Activated CD8-positive, alpha-beta T cell treated with anti-CD3 and anti-CD28 coated beads for 36 hours (primary cell): ENCODE measurements around the gene SAP25. TPM values are rescaled to one million over a fixed set of nuclear protein-coding genes. Genes with fewer than 3 reads are reported as not detected.
"Not testable (repeated sequence)": the region's sequence is repeated elsewhere in the genome, so short reads cannot be mapped to it uniquely, and the experiment has no call there.

Source experiments
- ATAC-seq: fragments of 200-7000 bp; cut with Tn5 transposase; one replicate; pipeline ENCODE4 v1.10.0; 2021; ENCODE audit warnings: mild to moderate bottlenecking, moderate library complexity
- CTCF ChIA-PET: fragments of 350-600 bp; sonication (Branson Sonifier 250); formaldehyde crosslinking; loops from one replicate; lab custom pipeline; 2021; ENCODE audit warnings: antibody characterized with exemption; lab: Charles Lee
- POLR2A ChIA-PET: fragments of 350-600 bp; sonication (Branson Sonifier 250); formaldehyde crosslinking; loops from one replicate; lab custom pipeline; 2021; ENCODE audit warnings: antibody characterized with exemption; lab: Charles Lee
- DNase-seq: peaks from one replicate; pipeline ENCODE4 v3.0.0-alpha.2; 2020
- H3K27ac Mint-ChIP-seq: one replicate; pipeline ENCODE4 v1.8.0; 2021; ENCODE audit warnings: mild to moderate bottlenecking, mixed read lengths
- H3K27me3 Mint-ChIP-seq: one replicate; pipeline ENCODE4 v1.8.0; 2021; ENCODE audit warnings: mixed read lengths
- H3K36me3 Mint-ChIP-seq: one replicate; pipeline ENCODE4 v1.8.0; 2021; ENCODE audit warnings: low read depth, mixed read lengths
- H3K4me1 Mint-ChIP-seq: one replicate; pipeline ENCODE4 v1.8.0; 2021; ENCODE audit warnings: low read depth, mixed read lengths
- H3K4me3 Mint-ChIP-seq: one replicate; pipeline ENCODE4 v1.8.0; 2021; ENCODE audit warnings: mild to moderate bottlenecking, moderate library complexity, mixed read lengths
- H3K9me3 Mint-ChIP-seq: one replicate; pipeline ENCODE4 v1.8.0; 2021; ENCODE audit warnings: mixed read lengths
- intact Hi-C: fragments of 100-400 bp; cut with micrococcal nuclease; formaldehyde crosslinking; loops from one replicate; pipeline ENCODE4 v1.10.0; 2022
- total RNA-seq, 2 experiments: library from RNA; stranded (reverse); gene quantifications; one replicate each; pipeline ENCODE4 v1.2.3, GENCODE V29; 2021
- TF ChIP-seq, protein P1 (sequence below): fragments of 200-600 bp; IDR thresholded peaks from one replicate; pipeline ENCODE4 v1.8.0; 2022; ENCODE audit warnings: antibody characterized with exemption, mild to moderate bottlenecking

Gene SAP25
- total RNA-seq, 2 experiments from 2014 or later: 9.9 to 12.8 TPM

DNA sequence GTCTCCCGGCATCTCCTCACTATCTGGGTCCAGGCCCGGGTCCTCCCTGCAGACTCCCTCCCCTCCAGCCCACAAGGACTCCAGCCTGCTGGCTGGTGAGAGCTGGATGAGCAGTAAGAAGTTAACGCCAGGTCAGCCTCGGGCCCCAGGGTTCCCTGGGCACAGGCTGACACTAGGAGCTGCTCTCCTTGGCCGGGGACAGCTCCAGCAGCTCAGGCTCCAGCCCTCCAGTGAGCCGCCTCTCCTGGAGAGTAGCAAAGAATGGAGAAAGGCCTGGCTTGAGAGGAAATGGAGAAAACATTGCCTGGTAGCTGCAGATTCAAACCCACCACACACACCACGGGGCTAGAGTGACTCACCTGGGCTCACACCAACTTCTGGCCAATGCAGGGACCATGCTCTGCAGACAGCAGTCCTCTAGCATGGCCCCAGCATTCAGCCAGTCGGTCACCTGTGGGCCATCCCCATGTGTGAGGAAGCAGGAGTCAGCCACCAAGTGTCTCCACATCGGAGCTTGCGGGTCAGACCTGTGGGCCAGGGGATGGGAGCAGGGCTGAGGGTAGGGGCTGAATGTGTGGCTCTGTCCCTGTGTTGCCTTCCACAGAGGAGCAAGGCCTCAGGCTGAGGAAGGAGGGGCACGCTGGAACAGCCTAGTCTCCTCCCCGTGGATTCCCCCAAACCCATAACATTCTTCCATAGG, 6.5 kb downstream of the SAP25 start:
- H3K27me3 Mint-ChIP-seq: no peaks in the 10 kb centered on the region
- no peak for ATAC-seq
- POLR2A ChIA-PET: interaction anchor here (0.6 to 3.6 kb wide), 7 partner anchors 8 to 1034 kb away, joined by 3 to 22 read pairs (median 3); partner anchors contain the start of genes FBXO24, LRCH4 and MOSPD3
- DNase-seq: peak; percentile 21
- H3K36me3 Mint-ChIP-seq: peaks cover 15% of the 10 kb centered on the region
- H3K4me1 Mint-ChIP-seq: peaks cover 43% of the 10 kb centered on the region
- no peak overlapping the region for H3K4me3 Mint-ChIP-seq
- TF ChIP-seq, protein P1, sequence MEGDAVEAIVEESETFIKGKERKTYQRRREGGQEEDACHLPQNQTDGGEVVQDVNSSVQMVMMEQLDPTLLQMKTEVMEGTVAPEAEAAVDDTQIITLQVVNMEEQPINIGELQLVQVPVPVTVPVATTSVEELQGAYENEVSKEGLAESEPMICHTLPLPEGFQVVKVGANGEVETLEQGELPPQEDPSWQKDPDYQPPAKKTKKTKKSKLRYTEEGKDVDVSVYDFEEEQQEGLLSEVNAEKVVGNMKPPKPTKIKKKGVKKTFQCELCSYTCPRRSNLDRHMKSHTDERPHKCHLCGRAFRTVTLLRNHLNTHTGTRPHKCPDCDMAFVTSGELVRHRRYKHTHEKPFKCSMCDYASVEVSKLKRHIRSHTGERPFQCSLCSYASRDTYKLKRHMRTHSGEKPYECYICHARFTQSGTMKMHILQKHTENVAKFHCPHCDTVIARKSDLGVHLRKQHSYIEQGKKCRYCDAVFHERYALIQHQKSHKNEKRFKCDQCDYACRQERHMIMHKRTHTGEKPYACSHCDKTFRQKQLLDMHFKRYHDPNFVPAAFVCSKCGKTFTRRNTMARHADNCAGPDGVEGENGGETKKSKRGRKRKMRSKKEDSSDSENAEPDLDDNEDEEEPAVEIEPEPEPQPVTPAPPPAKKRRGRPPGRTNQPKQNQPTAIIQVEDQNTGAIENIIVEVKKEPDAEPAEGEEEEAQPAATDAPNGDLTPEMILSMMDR: no peak
- intact Hi-C loops: no loop called here
- CTCF ChIA-PET: interaction anchor here (0.7 to 4.4 kb wide), 6 partner anchors 13 to 124 kb away, joined by 3 to 30 read pairs (median 4); no protein-coding TSS in a partner anchor
- no peaks in the 10 kb centered on the region for H3K9me3 Mint-ChIP-seq
- peak overlapping the region; percentile 69 for H3K27ac Mint-ChIP-seq

DNA sequence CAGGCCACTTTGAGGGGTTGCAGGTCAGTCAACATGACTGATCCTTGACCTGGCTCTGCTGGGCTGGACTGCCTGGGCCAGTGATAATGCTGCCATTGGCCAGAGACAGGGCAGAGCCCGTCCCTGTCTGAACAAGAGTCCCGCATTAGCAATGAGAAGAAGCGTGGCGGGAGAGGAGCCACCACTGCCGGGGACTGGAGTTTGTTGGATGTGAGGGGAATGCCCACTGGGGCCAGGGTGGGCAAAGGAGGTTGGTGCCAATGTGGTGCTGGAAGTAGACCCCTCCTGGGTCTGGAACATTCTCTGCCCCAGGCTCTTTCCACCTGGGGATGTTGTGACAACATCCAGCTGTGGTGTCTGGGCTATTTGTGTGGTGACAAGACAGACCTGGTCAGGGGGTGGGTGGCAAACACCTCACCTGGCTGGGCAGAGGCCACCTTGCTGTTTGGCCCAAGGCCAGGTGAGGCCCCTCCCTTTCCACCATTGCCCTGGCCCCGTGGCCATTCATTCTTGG, 7.6 kb downstream of the SAP25 start:
- CTCF ChIA-PET: interaction anchor here (0.7 to 4.7 kb wide), 10 partner anchors 12 to 160 kb away, joined by 3 to 39 read pairs (median 12); partner anchors contain the start of genes FBXO24, LRCH4 and TSC22D4
- Mint-ChIP-seq H3K4me3 (no peak overlapping the region), H3K36me3 (peaks cover 14% of the 10 kb centered on the region), H3K27me3 (no peaks in the 10 kb centered on the region), H3K27ac (peak overlapping the region; percentile 26), H3K9me3 (no peaks in the 10 kb centered on the region), H3K4me1 (peaks cover 32% of the 10 kb centered on the region)
- POLR2A ChIA-PET: interaction anchor here (0.6 to 2.6 kb wide), 6 partner anchors 17 to 1033 kb away, joined by 3 to 7 read pairs (median 3); partner anchors contain the start of gene MOSPD3
- TF ChIP-seq, protein P1: no peak
- intact Hi-C loops: no loop called here
- DNase-seq (no peak), ATAC-seq (no peak)

DNA sequence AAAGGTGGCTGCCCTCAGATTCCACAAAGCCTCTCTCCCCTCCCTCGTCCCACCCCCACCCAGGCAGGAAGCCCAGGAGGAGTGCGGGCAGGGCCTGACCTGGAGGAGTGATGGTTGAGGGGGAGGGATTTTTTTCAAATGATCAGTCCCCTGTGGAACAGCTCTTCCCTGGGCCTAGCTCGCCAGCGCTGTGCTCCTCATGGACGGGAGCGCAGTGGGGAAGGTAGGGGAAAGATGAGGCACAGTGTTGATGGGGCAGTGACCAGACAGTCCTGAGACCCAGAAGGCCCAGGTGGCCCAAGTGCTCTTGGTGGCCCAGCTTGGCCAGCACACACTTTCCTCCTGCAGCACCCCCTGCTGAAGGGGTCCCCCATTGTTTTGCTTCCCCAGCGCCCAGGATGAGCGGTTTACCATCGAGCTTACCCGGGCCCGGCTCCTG, 8.5 kb downstream of the SAP25 start:
- H3K27ac Mint-ChIP-seq: no peak overlapping the region
- H3K27me3 Mint-ChIP-seq: no peaks in the 10 kb centered on the region
- H3K36me3 Mint-ChIP-seq: peaks cover 17% of the 10 kb centered on the region
- no peaks in the 10 kb centered on the region for H3K9me3 Mint-ChIP-seq
- ChIA-PET CTCF (interaction anchor here (1.0 to 4.7 kb wide), 17 partner anchors 11 to 161 kb away, joined by 3 to 39 read pairs (median 6); partner anchors contain the start of genes AGFG2, FBXO24, LRCH4 and TSC22D4), POLR2A (interaction anchor here (0.7 to 2.6 kb wide), 6 partner anchors 18 to 388 kb away, joined by 3 to 7 read pairs (median 4); partner anchors contain the start of genes AGFG2 and POP7)
- no peak overlapping the region for H3K4me3 Mint-ChIP-seq
- H3K4me1 Mint-ChIP-seq: peaks cover 28% of the 10 kb centered on the region
- ATAC-seq (no peak), DNase-seq (no peak)
- intact Hi-C loops: no loop called here
- TF ChIP-seq, protein P1: no peak

DNA sequence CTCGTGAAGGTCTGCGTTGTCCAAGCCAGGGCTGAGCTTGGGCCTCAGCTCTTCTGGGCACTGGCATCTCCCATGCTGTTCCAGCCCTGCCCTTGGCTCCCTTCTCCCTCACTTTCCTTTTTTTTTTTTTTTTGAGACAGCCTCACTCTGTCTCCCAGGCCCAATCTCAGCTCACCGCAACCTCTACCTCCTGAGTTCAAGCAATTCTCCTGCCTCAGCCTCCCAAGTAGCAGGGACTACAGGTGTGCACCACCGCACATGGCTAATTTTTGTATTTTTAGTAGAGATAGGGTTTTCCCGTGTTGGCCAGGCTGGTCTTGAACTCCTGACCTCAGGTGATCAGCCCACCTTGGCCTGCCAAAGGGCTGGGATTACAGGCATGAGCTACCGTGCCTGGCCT, 9.3 kb downstream of the SAP25 start:
- DNase-seq, intact Hi-C loops, H3K4me3 Mint-ChIP-seq, H3K27me3 Mint-ChIP-seq, H3K27ac Mint-ChIP-seq, H3K9me3 Mint-ChIP-seq, ATAC-seq: not testable (repeated sequence)
- H3K4me1 Mint-ChIP-seq: peaks cover 26% of the 10 kb centered on the region
- CTCF ChIA-PET: interaction anchor here (1.2 to 4.7 kb wide), 26 partner anchors 10 to 162 kb away, joined by 3 to 39 read pairs (median 5); partner anchors contain the start of genes AGFG2, FBXO24, LRCH4 and MOSPD3
- peaks cover 20% of the 10 kb centered on the region for H3K36me3 Mint-ChIP-seq
- POLR2A ChIA-PET: interaction anchor here (0.7 to 2.6 kb wide), 8 partner anchors 12 to 388 kb away, joined by 3 to 7 read pairs (median 4); partner anchors contain the start of genes AGFG2 and POP7

DNA sequence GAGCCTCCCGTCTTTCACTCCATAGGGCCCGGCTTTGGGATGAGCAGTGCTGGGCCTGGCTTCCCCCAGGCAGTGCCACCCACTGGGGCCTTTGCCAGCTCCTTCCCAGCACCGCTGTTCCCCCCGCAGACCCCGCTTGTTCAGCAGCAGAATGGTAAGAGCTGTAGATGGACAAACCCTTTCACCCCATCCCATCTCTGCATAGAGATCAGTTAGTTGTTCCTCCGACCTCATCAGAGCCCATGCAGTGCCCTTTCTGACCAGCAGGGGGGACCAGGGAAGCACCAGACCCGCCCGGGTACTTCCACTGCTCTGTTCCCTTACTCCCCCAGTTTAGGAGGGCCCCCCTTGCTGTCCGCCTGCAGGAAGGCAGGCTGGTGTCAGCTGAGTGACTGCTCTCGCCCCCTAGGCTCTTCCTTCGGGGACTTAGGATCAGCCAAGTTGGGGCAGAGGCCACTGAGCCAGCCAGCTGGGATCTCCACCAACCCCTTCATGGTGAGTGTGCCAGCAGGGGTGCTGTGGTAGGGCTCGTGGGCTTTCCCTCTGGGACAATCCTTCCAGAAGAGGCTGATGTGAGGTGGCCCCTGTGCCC, 9.8 kb downstream of the SAP25 start:
- ChIA-PET CTCF (interaction anchor here (1.2 to 4.7 kb wide), 25 partner anchors 10 to 162 kb away, joined by 3 to 39 read pairs (median 5); partner anchors contain the start of genes AGFG2, FBXO24, LRCH4 and MOSPD3), POLR2A (interaction anchor here (1.0 to 2.6 kb wide), 6 partner anchors 13 to 142 kb away, joined by 3 to 7 read pairs (median 4); partner anchors contain the start of gene POP7)
- ATAC-seq (peak; percentile 76), DNase-seq (peak; percentile 92)
- TF ChIP-seq, protein P1: peak; percentile 95
- peaks cover 25% of the 10 kb centered on the region for H3K36me3 Mint-ChIP-seq
- H3K4me3 Mint-ChIP-seq: no peak overlapping the region
- no peaks in the 10 kb centered on the region for H3K9me3 Mint-ChIP-seq
- no peaks in the 10 kb centered on the region for H3K27me3 Mint-ChIP-seq
- H3K4me1 Mint-ChIP-seq: peaks cover 26% of the 10 kb centered on the region
- intact Hi-C loops: no loop called here
- H3K27ac Mint-ChIP-seq: no peak overlapping the region
